ENCODE data around the gene RPS6KA5.

- TF ChIP-seq CTCF (IDR thresholded peaks at IDR 0.05; ENCODE audit: low read depth, low read length, poor library complexity, severe bottlenecking) (no peak), EZH2phosphoT487 (IDR thresholded peaks at IDR 0.05; ENCODE audit: borderline replicate concordance, low read length) (no peak)
Measured at GRCh38 chr14:90805662-90806540, 254.5 kb downstream of the RPS6KA5 start.

Measured in DOHH2 (cell line).